Neural cell (in vitro differentiated cells): ENCODE data around the gene TEX11.

Experiments
- EZH2 ChIP-seq: fragments of 200-600, 300-800 bp; shearing (Covaris generic), sonication (generic); IDR thresholded peaks from 2 replicates; pipeline ENCODE4 v1.6.1; 2014; ENCODE audit warnings: antibody characterized with exemption, low read length, borderline replicate concordance, mild to moderate bottlenecking; ENCODE audit not compliant: insufficient read depth, poor library complexity, severe bottlenecking
- POLR2AphosphoS5 ChIP-seq: IDR thresholded peaks from 2 replicates; pipeline ENCODE4 v1.6.1; 2012
- SMC3 ChIP-seq: fragments of 450-650 bp; conservative IDR thresholded peaks from 2 replicates; pipeline ENCODE4 v1.6.1; 2014; ENCODE audit warnings: antibody characterized with exemption, mild to moderate bottlenecking, moderate library complexity; ENCODE audit not compliant: poor library complexity
- TF ChIP-seq, protein P1 (sequence below): fragments of 450-650 bp; IDR thresholded peaks from 2 replicates; pipeline ENCODE4 v1.5.1; 2014; ENCODE audit warnings: antibody characterized with exemption, mild to moderate bottlenecking, moderate library complexity; ENCODE audit not compliant: poor library complexity, severe bottlenecking

DNA sequence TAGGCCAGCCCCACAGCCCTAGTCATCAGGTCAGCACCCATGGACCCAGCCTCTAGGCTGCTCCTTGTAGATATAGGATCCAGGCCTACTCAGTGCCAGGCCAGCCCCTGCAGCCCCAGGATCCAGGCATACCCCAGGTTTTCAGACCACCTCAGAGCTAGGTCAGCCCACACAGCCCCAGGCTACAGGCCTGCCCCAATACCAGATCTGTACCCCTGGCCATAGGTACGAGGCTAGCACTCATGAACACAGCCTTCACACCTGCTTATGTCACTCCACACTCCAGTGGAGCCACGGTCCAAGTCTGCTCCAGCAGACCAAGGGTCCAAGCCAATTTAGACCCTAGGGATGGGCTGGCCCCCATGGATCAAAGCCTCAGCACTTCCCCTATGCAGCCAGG lies 272.8 kb downstream of the TEX11 start:
- TF ChIP-seq POLR2AphosphoS5 = no peak
- TF ChIP-seq, protein P1, sequence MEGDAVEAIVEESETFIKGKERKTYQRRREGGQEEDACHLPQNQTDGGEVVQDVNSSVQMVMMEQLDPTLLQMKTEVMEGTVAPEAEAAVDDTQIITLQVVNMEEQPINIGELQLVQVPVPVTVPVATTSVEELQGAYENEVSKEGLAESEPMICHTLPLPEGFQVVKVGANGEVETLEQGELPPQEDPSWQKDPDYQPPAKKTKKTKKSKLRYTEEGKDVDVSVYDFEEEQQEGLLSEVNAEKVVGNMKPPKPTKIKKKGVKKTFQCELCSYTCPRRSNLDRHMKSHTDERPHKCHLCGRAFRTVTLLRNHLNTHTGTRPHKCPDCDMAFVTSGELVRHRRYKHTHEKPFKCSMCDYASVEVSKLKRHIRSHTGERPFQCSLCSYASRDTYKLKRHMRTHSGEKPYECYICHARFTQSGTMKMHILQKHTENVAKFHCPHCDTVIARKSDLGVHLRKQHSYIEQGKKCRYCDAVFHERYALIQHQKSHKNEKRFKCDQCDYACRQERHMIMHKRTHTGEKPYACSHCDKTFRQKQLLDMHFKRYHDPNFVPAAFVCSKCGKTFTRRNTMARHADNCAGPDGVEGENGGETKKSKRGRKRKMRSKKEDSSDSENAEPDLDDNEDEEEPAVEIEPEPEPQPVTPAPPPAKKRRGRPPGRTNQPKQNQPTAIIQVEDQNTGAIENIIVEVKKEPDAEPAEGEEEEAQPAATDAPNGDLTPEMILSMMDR = no peak
- no peak for TF ChIP-seq SMC3
- no peak for TF ChIP-seq EZH2
